Measurements from ENCODE around the gene DLL4. TPM values are rescaled to one million over a fixed set of nuclear protein-coding genes. Genes with fewer than 3 reads are reported as not detected.

The DLL4 gene
- total and polyA plus RNA-seq, 4 donors = 5.6 to 8.5 (median 6.7) TPM

DNA sequence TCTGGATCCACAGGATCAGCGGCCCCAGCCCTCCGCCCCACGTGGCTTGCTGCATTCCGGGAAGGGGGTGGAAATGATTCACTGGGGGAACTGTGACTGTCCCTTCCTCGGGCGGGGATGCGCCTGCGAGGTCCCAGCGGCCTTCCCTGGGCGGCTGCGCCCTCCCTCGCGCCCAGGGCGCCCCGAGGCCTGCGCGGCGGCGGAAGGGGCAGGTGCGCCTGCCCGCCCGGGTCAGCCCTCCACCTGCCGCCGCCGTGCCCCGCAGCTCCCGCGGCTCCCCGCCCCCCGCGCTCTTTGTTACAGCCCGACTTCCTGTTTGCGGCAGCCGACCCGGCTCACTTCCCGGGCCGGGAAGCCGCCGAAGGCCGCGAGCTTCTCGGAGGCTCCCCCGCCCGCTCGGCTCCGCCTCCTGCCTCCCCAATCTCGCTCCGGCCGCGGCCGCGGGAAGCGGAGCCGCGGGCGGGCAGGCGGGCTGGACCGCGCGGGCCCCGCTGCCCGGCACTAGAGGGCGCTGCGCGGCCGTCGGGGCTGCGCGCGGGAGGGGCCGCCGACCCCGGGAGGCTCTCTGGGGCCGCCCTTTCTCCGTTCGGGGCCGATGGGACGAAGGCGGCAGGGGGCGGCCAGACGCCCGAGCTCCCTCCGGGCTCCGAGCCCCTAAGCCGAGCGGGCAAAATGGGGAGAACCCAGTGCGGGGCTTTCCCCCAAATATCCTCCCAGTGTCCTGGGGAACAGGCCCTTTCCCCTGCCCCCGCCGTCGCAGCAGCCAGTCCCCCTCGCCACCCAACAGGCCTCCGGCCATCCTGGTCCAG lies 12.6 kb downstream of the DLL4 start:
- Histone ChIP-seq H3K36me3 (ENCODE audit: control insufficient read depth, insufficient read depth, low read length) (peaks cover 11% of the 10 kb centered on the region), H3K27ac (ENCODE audit: low read depth, low read length) (peak overlapping the region; percentile 52), H3K9me3 (ENCODE audit: control insufficient read depth, insufficient read depth, low read length) (no peaks in the 10 kb centered on the region), H3K4me1 (ENCODE audit: control insufficient read depth, insufficient read depth, low read length) (peaks cover 35% of the 10 kb centered on the region), H3K27me3 (ENCODE audit: control insufficient read depth, insufficient read depth, low read length) (peaks cover 16% of the 10 kb centered on the region), H3K4me3 (ENCODE audit: low read depth, low read length) (peak overlapping the region; percentile 58)
- WGBS (ENCODE audit: insufficient coverage) = under 1% methylated on average over 88 of the region's 92 CpGs
- peak in 2 of 6 donors; percentile 86 for DNase-seq (ENCODE audit: low read depth in 4 of 6, low spot score in 6 of 6)

DNA sequence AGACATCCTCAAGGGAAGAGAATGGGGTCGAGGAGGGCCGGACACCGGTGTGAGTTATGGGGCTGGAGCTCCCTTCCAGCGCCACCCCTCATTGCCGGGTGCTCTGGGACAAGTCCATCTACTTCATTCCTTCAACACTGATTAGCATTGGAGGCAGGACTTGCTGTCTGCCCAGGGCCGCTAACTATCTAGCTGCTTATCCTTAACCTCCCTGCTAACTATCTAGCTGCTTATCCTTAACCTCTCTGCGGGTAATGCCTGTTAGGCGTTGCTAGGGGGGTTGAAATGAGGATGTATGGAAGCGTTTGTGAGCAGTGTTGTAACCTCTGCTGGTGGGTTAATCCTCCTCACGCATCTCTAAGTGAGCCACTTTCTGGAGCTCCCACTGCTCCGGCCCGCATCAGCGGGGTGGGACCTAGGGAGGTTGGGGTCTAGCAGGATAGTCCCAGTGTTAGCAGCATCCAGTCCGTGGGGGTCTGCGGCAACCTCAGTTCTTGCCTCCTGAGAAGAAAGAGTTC lies 13.3 kb downstream of the DLL4 start:
- peak overlapping the region; percentile 52 for H3K27ac ChIP-seq (ENCODE audit: low read depth, low read length)
- DNase-seq (ENCODE audit: low read depth in 4 of 6, low spot score in 6 of 6) = no peak
- H3K27me3 ChIP-seq (ENCODE audit: control insufficient read depth, insufficient read depth, low read length) = peaks cover 16% of the 10 kb centered on the region
- WGBS (ENCODE audit: insufficient coverage) = 49% methylated on average over 10 of the region's 15 CpGs
- H3K4me1 ChIP-seq (ENCODE audit: control insufficient read depth, insufficient read depth, low read length) = peaks cover 32% of the 10 kb centered on the region
- H3K4me3 ChIP-seq (ENCODE audit: low read depth, low read length) = peak overlapping the region; percentile 58
- H3K36me3 ChIP-seq (ENCODE audit: control insufficient read depth, insufficient read depth, low read length) = peaks cover 11% of the 10 kb centered on the region
- H3K9me3 ChIP-seq (ENCODE audit: control insufficient read depth, insufficient read depth, low read length) = no peaks in the 10 kb centered on the region

DNA sequence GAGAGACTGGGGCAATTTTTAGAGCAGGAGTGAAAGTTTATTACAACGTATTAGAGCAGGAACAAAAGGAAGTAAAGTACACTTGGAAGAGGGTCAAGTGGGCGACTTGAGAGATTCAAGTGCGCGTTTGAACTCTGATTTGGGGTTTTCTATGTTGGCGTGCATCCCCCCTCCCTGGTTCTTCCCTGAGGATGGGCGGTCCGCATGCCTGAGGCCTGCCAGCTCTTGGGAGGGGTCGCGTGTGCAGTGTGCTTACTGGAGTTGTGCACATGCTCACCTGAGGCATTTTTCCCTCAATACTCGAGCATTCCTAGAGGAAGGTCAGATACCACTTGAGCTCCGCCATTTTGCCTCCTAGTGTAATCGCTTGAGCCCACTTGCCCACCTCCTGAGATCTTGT lies 13.7 kb downstream of the DLL4 start:
- 94% methylated on average over 8 of the region's 12 CpGs for WGBS (ENCODE audit: insufficient coverage)

DNA sequence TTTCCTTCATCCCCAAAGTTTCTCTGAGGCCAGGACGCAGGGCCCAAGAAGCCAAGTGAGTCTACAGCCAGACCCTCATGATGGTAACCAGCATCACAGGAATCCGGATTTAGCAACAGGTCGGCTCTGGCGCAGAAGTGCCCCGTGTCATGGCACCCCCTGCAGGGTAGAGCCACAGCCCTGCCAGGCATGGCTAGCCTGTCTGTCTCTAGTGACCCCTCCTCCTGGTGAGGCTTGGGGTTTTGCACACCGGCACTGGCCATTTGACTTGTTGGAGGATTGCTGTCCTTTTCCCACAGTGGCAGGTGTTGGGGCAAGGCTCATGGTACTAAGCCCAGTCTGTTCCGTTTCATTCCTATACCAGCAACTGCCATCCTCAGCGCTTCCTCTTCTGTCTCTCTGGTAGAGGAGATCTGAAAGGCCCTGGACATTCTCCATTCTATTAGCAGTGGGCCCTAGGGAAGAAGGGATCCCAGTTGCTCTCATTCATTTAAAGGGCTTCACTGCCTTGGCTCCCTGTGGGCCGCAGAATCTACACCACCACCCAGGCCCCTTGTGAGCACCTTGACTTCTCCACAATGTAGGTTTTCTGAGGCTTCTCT lies 14.7 kb downstream of the DLL4 start:
- Histone ChIP-seq H3K9me3 (ENCODE audit: control insufficient read depth, insufficient read depth, low read length) (no peaks in the 10 kb centered on the region), H3K4me3 (ENCODE audit: low read depth, low read length) (no peak overlapping the region), H3K27me3 (ENCODE audit: control insufficient read depth, insufficient read depth, low read length) (peaks cover 16% of the 10 kb centered on the region), H3K27ac (ENCODE audit: low read depth, low read length) (no peak overlapping the region), H3K36me3 (ENCODE audit: control insufficient read depth, insufficient read depth, low read length) (no peaks in the 10 kb centered on the region), H3K4me1 (ENCODE audit: control insufficient read depth, insufficient read depth, low read length) (peaks cover 27% of the 10 kb centered on the region)
- 97% methylated on average over 7 of the region's 9 CpGs for WGBS (ENCODE audit: insufficient coverage)
- no peak for DNase-seq (ENCODE audit: low read depth in 4 of 6, low spot score in 6 of 6)

More for the DNA sequence above, 13.7 kb downstream of the DLL4 start:
- H3K27me3 ChIP-seq (ENCODE audit: control insufficient read depth, insufficient read depth, low read length) = peaks cover 16% of the 10 kb centered on the region
- peaks cover 28% of the 10 kb centered on the region for H3K4me1 ChIP-seq (ENCODE audit: control insufficient read depth, insufficient read depth, low read length)
- H3K4me3 ChIP-seq (ENCODE audit: low read depth, low read length) = no peak overlapping the region
- no peaks in the 10 kb centered on the region for H3K9me3 ChIP-seq (ENCODE audit: control insufficient read depth, insufficient read depth, low read length)
- H3K27ac ChIP-seq (ENCODE audit: low read depth, low read length) = no peak overlapping the region
- no peak for DNase-seq (ENCODE audit: low read depth in 4 of 6, low spot score in 6 of 6)
- peaks cover 6% of the 10 kb centered on the region for H3K36me3 ChIP-seq (ENCODE audit: control insufficient read depth, insufficient read depth, low read length)

DNA sequence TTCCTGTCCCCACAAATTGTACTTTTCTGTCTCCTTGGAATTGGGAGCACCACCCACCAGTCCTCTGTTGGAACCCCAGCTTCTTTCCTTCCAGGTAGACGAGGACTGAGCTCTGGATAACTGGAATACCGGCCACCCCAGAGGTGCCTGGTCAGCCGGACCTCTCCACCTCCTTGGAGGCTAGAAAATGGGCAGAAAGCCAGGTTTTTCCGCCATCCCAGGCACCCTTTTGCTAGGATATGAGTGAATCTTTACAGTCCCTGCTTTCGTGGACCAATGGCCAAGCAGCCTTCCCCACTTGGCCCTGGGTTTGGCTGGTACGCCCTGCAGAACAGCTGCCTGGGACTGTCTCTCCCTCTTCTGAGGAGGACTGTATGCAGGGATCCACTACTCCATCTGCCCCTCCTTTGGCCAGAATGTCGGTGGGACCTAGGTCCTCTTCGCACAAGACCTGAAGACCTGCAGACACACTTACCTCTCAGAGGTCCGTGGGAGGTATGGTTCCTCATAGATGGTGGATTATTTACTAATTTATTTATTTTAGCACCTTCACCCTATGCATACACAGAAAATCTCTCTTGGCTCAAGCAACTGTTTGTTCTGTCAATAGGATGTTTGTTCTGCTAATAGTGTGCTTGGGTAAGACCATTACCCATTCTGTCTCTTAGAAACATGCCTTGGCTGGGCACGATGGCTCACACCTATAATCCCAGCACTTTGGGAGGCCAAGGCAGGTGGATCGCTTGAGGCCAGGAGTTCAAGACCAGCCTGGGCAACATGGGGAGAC lies 15.6 kb downstream of the DLL4 start:
- peaks cover 22% of the 10 kb centered on the region for H3K27me3 ChIP-seq (ENCODE audit: control insufficient read depth, insufficient read depth, low read length)
- H3K27ac ChIP-seq (ENCODE audit: low read depth, low read length) = no peak overlapping the region
- 89% methylated on average over 6 of the region's 11 CpGs for WGBS (ENCODE audit: insufficient coverage)
- H3K36me3 ChIP-seq (ENCODE audit: control insufficient read depth, insufficient read depth, low read length) = no peaks in the 10 kb centered on the region
- H3K4me1 ChIP-seq (ENCODE audit: control insufficient read depth, insufficient read depth, low read length) = peaks cover 27% of the 10 kb centered on the region
- no peak for DNase-seq (ENCODE audit: low read depth in 4 of 6, low spot score in 6 of 6)
- H3K9me3 ChIP-seq (ENCODE audit: control insufficient read depth, insufficient read depth, low read length) = no peaks in the 10 kb centered on the region
- no peak overlapping the region for H3K4me3 ChIP-seq (ENCODE audit: low read depth, low read length)

DNA sequence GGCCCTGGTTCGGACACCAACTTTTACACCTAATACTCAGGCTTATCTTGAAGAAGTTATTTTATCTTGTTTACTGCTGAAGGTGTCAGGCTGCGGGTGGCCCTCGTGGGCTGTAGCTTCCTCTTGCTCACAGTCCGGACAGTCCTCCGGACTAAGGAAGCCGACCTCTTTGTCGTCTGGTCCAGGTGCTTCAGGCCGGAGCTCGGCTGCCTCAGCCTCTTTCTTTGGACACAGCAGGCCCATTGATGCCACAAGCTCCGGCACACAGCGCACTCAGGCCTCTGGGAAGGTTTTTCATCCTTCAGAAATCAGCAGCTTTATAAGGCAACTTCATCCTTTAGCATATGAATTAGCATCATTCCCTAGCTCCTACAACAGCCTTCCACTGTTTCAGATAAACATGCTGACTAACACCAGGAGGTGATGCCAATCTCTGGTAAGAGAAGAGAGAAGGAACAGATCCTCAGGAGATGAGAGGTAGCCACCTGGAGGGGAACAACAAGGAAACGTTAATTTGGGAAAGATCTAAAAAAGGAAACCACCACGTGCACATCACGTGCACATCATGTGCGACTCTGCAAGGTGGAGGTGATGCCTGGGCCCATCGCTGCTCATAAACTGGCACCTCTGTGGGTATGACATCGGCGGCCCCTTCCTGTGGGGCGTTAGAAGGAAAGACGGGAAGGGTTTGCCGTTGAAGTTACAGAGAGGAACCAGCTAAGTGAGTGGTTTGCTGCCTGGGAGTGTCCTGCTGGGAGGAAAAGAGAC lies 19.8 kb downstream of the DLL4 start:
- WGBS (ENCODE audit: insufficient coverage) = 76% methylated on average over 19 of the region's 21 CpGs
- Histone ChIP-seq H3K27me3 (ENCODE audit: control insufficient read depth, insufficient read depth, low read length) (peaks cover 22% of the 10 kb centered on the region), H3K4me3 (ENCODE audit: low read depth, low read length) (no peak overlapping the region), H3K27ac (ENCODE audit: low read depth, low read length) (no peak overlapping the region), H3K36me3 (ENCODE audit: control insufficient read depth, insufficient read depth, low read length) (no peaks in the 10 kb centered on the region), H3K9me3 (ENCODE audit: control insufficient read depth, insufficient read depth, low read length) (no peaks in the 10 kb centered on the region), H3K4me1 (ENCODE audit: control insufficient read depth, insufficient read depth, low read length) (peaks cover 17% of the 10 kb centered on the region)
- no peak for DNase-seq (ENCODE audit: low read depth in 4 of 6, low spot score in 6 of 6)

DNA sequence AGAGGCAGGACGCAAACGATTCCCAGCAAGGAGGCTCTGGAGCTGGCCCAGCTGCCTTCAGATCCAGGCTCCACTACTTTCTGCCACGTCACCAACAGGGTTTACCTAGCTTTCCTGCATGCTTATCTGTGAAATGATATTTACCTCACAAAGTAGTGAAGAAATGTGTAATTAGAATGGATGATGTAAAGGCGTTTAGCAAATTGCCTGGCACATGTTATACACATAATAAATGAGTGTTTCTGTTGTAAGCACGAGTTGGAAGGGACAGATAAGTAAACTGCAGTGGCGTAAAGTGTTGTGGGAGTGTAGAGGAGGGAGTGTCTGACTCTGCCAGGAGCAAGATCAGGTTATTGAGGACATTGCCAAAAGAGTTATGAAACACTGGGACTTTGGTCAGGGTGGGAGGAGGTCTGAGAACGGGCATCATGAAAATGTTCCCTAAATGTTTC lies 20.6 kb downstream of the DLL4 start:
- H3K36me3 ChIP-seq (ENCODE audit: control insufficient read depth, insufficient read depth, low read length) = no peaks in the 10 kb centered on the region
- no peak overlapping the region for H3K4me3 ChIP-seq (ENCODE audit: low read depth, low read length)
- H3K27me3 ChIP-seq (ENCODE audit: control insufficient read depth, insufficient read depth, low read length) = peaks cover 16% of the 10 kb centered on the region
- peaks cover 21% of the 10 kb centered on the region for H3K4me1 ChIP-seq (ENCODE audit: control insufficient read depth, insufficient read depth, low read length)
- 50% methylated on average over 2 of the region's 7 CpGs for WGBS (ENCODE audit: insufficient coverage)
- H3K27ac ChIP-seq (ENCODE audit: low read depth, low read length) = no peak overlapping the region
- no peak for DNase-seq (ENCODE audit: low read depth in 4 of 6, low spot score in 6 of 6)
- no peaks in the 10 kb centered on the region for H3K9me3 ChIP-seq (ENCODE audit: control insufficient read depth, insufficient read depth, low read length)

DNA sequence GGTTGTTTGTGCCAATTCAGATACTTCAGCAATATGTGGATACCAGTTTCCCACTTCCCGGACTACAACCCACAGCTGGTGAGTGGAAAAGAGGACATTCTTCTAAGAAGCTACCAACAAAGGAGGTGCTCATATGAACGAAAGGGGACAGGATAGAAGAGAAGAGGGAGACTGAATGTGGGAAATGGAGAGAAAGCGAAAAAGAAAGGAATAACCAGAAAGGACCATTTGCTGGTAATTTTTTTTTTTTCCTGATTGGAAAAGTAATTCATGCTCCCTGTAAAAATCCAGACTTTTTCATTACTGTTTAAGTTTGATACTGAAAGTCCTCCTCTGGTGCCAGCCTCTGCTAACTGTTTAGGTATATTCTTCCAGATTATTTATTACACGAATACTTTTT lies 22.6 kb downstream of the DLL4 start:
- Histone ChIP-seq H3K4me3 (ENCODE audit: low read depth, low read length) (no peak overlapping the region), H3K9me3 (ENCODE audit: control insufficient read depth, insufficient read depth, low read length) (no peaks in the 10 kb centered on the region), H3K27ac (ENCODE audit: low read depth, low read length) (no peak overlapping the region), H3K4me1 (ENCODE audit: control insufficient read depth, insufficient read depth, low read length) (peaks cover 39% of the 10 kb centered on the region), H3K36me3 (ENCODE audit: control insufficient read depth, insufficient read depth, low read length) (peaks cover 17% of the 10 kb centered on the region), H3K27me3 (ENCODE audit: control insufficient read depth, insufficient read depth, low read length) (peaks cover 16% of the 10 kb centered on the region)
- DNase-seq (ENCODE audit: low read depth in 4 of 6, low spot score in 6 of 6) = no peak
- WGBS (ENCODE audit: insufficient coverage) = 71% methylated on average over 1 of the region's 4 CpGs
